ENCODE data around the gene UHRF2. TPM values are rescaled to one million over a fixed set of nuclear protein-coding genes. Genes with fewer than 3 reads are reported as not detected.
"Not testable (repeated sequence)": the region's sequence is repeated elsewhere in the genome, so short reads cannot be mapped to it uniquely, and the experiment has no call there.

Gene UHRF2
- total RNA-seq, 3 donors from 2014 or later, result 61.0 to 95.6 (median 62.6) TPM

- no peak for TF ChIP-seq POLR2AphosphoS5 (IDR thresholded peaks at IDR 0.05)
- TF ChIP-seq CTCF (IDR thresholded peaks at IDR 0.05), result no peak
- no peak for TF ChIP-seq POLR2A (IDR thresholded peaks at IDR 0.05)
- no peak overlapping the region for H3K27ac ChIP-seq
- intact Hi-C loops (cut with DNase I; ENCODE audit: low total_unique reads), result no loop called here
Observed at GRCh38 chr9:6525326-6526045, 112.5 kb downstream of the UHRF2 start.

GRCh38 chr9:6535594-6535993, 122.6 kb downstream of the UHRF2 start:
- no peaks in the 10 kb centered on the region for H3K27me3 ChIP-seq
- no peaks in the 10 kb centered on the region for H3K36me3 ChIP-seq
- TF ChIP-seq CTCF (IDR thresholded peaks at IDR 0.05) (no peak), POLR2AphosphoS5 (IDR thresholded peaks at IDR 0.05) (no peak), POLR2A (IDR thresholded peaks at IDR 0.05) (no peak)
- no peaks in the 10 kb centered on the region for H3K4me1 ChIP-seq
- no peak overlapping the region for H3K27ac ChIP-seq
- DNase-seq (ENCODE audit: low spot score in 2 of 2), result no peak
- H3K4me3 ChIP-seq, result no peak overlapping the region
- intact Hi-C loops (cut with DNase I; ENCODE audit: low total_unique reads), result no loop called here
- no peaks in the 10 kb centered on the region for H3K9me3 ChIP-seq

More at GRCh38 chr9:6525326-6526045, 112.5 kb downstream of the UHRF2 start:
- Histone ChIP-seq H3K36me3 (no peaks in the 10 kb centered on the region), H3K4me3 (no peak overlapping the region), H3K4me1 (no peaks in the 10 kb centered on the region), H3K27me3 (no peaks in the 10 kb centered on the region), H3K9me3 (peaks cover 5 to 15% of the 10 kb centered on the region in 2 donors)
- no peak for DNase-seq (ENCODE audit: low spot score in 2 of 2)

GRCh38 chr9:6538666-6539071, 125.7 kb downstream of the UHRF2 start:
- no peak overlapping the region for H3K27ac ChIP-seq
- DNase-seq (ENCODE audit: low spot score in 2 of 2), result no peak
- H3K4me3 ChIP-seq, result no peak overlapping the region
- intact Hi-C loops (cut with DNase I; ENCODE audit: low total_unique reads), result no loop called here
- TF ChIP-seq POLR2AphosphoS5 (IDR thresholded peaks at IDR 0.05) (no peak), POLR2A (IDR thresholded peaks at IDR 0.05) (no peak), CTCF (IDR thresholded peaks at IDR 0.05) (no peak)
- H3K27me3 ChIP-seq, result no peaks in the 10 kb centered on the region
- H3K4me1 ChIP-seq, result no peaks in the 10 kb centered on the region
- H3K36me3 ChIP-seq, result no peaks in the 10 kb centered on the region
- H3K9me3 ChIP-seq, result no peaks in the 10 kb centered on the region

- intact Hi-C loops (cut with DNase I; ENCODE audit: low total_unique reads); H3K27ac ChIP-seq; H3K9me3 ChIP-seq; H3K4me3 ChIP-seq; H3K4me1 ChIP-seq; H3K27me3 ChIP-seq; H3K36me3 ChIP-seq; DNase-seq (ENCODE audit: low spot score in 2 of 2): not testable (repeated sequence)
Observed at GRCh38 chr9:6542617-6543016, 129.6 kb downstream of the UHRF2 start.

GRCh38 chr9:6543204-6543603, 130.2 kb downstream of the UHRF2 start:
- TF ChIP-seq CTCF (IDR thresholded peaks at IDR 0.05), result no peak
- no peak for TF ChIP-seq POLR2AphosphoS5 (IDR thresholded peaks at IDR 0.05)
- no peak for TF ChIP-seq POLR2A (IDR thresholded peaks at IDR 0.05)
- Histone ChIP-seq H3K36me3 (no peaks in the 10 kb centered on the region), H3K4me3 (no peak overlapping the region), H3K9me3 (no peaks in the 10 kb centered on the region), H3K27me3 (no peaks in the 10 kb centered on the region), H3K4me1 (no peaks in the 10 kb centered on the region), H3K27ac (no peak overlapping the region)
- intact Hi-C loops (cut with DNase I; ENCODE audit: low total_unique reads), result no loop called here
- DNase-seq (ENCODE audit: low spot score in 2 of 2), result no peak

All from breast epithelium (tissue), 4 donors.